Mesothelial cell of epicardium (in vitro differentiated cells): ENCODE data around the gene GPRIN2. TPM values are rescaled to one million over a fixed set of nuclear protein-coding genes. Genes with fewer than 3 reads are reported as not detected.
"Not testable (repeated sequence)": the region's sequence is repeated elsewhere in the genome, so short reads cannot be mapped to it uniquely, and the experiment has no call there.

Experiments
- DNase-seq, 2 experiments: peaks; one replicate each; pipeline ENCODE4 v3.0.0; 2021; ENCODE audit warnings: low spot score in 2 of 2; ENCODE audit not compliant: unreplicated experiment in 2 of 2
- H3K27ac Mint-ChIP-seq: 2 replicates; pipeline ENCODE4 v1.8.0; 2021; ENCODE audit warnings: mixed read lengths
- H3K27me3 Mint-ChIP-seq: 2 replicates; pipeline ENCODE4 v1.8.0; 2021; ENCODE audit warnings: low read depth, mixed read lengths
- H3K36me3 Mint-ChIP-seq: 2 replicates; pipeline ENCODE4 v1.8.0; 2021; ENCODE audit warnings: mixed read lengths
- H3K4me1 Mint-ChIP-seq: 2 replicates; pipeline ENCODE4 v1.8.0; 2021; ENCODE audit warnings: mixed read lengths
- H3K4me3 Mint-ChIP-seq: 2 replicates; pipeline ENCODE4 v1.8.0; 2021; ENCODE audit warnings: mild to moderate bottlenecking, moderate library complexity, mixed read lengths
- H3K9me3 Mint-ChIP-seq: 2 replicates; pipeline ENCODE4 v1.8.0; 2021; ENCODE audit warnings: mixed read lengths
- CTCF ChIP-seq: fragments of 200-600 bp; sonication (generic); IDR thresholded peaks from one replicate; pipeline ENCODE4 v1.5.0; 2021; ENCODE audit warnings: antibody characterized with exemption; ENCODE audit not compliant: unreplicated experiment
- total RNA-seq: library from RNA; stranded (reverse); gene quantifications from 3 replicates; pipeline ENCODE4 v1.2.1, GENCODE V29; 2021

Gene GPRIN2
- total RNA-seq, 1 donor from 2014 or later, result 19.6 TPM

- no peak for TF ChIP-seq CTCF
Observed at GRCh38 chr10:46538155-46538554, 18.3 kb downstream of the GPRIN2 start.

GRCh38 chr10:46537309-46537708 lies 19.1 kb downstream of the GPRIN2 start:
- H3K4me3 Mint-ChIP-seq, result no peak overlapping the region
- TF ChIP-seq CTCF, result no peak
- no peak overlapping the region for H3K27ac Mint-ChIP-seq
- no peaks in the 10 kb centered on the region for H3K36me3 Mint-ChIP-seq
- no peak for DNase-seq
- H3K4me1 Mint-ChIP-seq, result peaks cover 15% of the 10 kb centered on the region
- peaks cover 2% of the 10 kb centered on the region for H3K27me3 Mint-ChIP-seq
- H3K9me3 Mint-ChIP-seq, result no peaks in the 10 kb centered on the region

More at GRCh38 chr10:46538155-46538554, 18.3 kb downstream of the GPRIN2 start:
- peaks cover 2% of the 10 kb centered on the region for H3K27me3 Mint-ChIP-seq
- H3K27ac Mint-ChIP-seq, result no peak overlapping the region
- peaks cover 17% of the 10 kb centered on the region for H3K4me1 Mint-ChIP-seq
- no peak for DNase-seq
- no peaks in the 10 kb centered on the region for H3K9me3 Mint-ChIP-seq
- H3K4me3 Mint-ChIP-seq, result no peak overlapping the region
- H3K36me3 Mint-ChIP-seq, result no peaks in the 10 kb centered on the region

GRCh38 chr10:46536781-46537180 lies 19.7 kb downstream of the GPRIN2 start:
- TF ChIP-seq CTCF, result no peak

GRCh38 chr10:46536171-46536570 lies 20.3 kb downstream of the GPRIN2 start:
- H3K9me3 Mint-ChIP-seq, result no peaks in the 10 kb centered on the region

More at GRCh38 chr10:46536781-46537180, 19.7 kb downstream of the GPRIN2 start:
- no peak for DNase-seq
- peaks cover 2% of the 10 kb centered on the region for H3K27me3 Mint-ChIP-seq
- no peaks in the 10 kb centered on the region for H3K9me3 Mint-ChIP-seq
- no peak overlapping the region for H3K4me3 Mint-ChIP-seq
- no peak overlapping the region for H3K27ac Mint-ChIP-seq
- peaks cover 13% of the 10 kb centered on the region for H3K4me1 Mint-ChIP-seq
- no peaks in the 10 kb centered on the region for H3K36me3 Mint-ChIP-seq

GRCh38 chr10:46534828-46535524 lies 21.5 kb downstream of the GPRIN2 start:
- H3K4me1 Mint-ChIP-seq, result peaks cover 5% of the 10 kb centered on the region
- H3K36me3 Mint-ChIP-seq, result no peaks in the 10 kb centered on the region
- no peaks in the 10 kb centered on the region for H3K9me3 Mint-ChIP-seq
- no peak overlapping the region for H3K27ac Mint-ChIP-seq
- no peak for DNase-seq
- H3K27me3 Mint-ChIP-seq, result peaks cover 2% of the 10 kb centered on the region
- H3K4me3 Mint-ChIP-seq, result no peak overlapping the region
- TF ChIP-seq CTCF, result no peak

More at GRCh38 chr10:46536171-46536570, 20.3 kb downstream of the GPRIN2 start:
- Mint-ChIP-seq H3K27me3 (peaks cover 2% of the 10 kb centered on the region), H3K27ac (no peak overlapping the region), H3K4me1 (peaks cover 13% of the 10 kb centered on the region), H3K36me3 (no peaks in the 10 kb centered on the region), H3K4me3 (no peak overlapping the region)
- no peak for TF ChIP-seq CTCF
- DNase-seq, result no peak

- H3K27me3 Mint-ChIP-seq, H3K9me3 Mint-ChIP-seq, H3K4me3 Mint-ChIP-seq, H3K27ac Mint-ChIP-seq, H3K36me3 Mint-ChIP-seq, H3K4me1 Mint-ChIP-seq, DNase-seq: not testable (repeated sequence)
Observed at GRCh38 chr10:46532256-46532655, 24.2 kb downstream of the GPRIN2 start.
